ENCODE results near the gene MEFV. TPM values are rescaled to one million over a fixed set of nuclear protein-coding genes. Genes with fewer than 3 reads are reported as not detected.

The MEFV gene
- total and polyA plus RNA-seq, 2 donors (not counting 3 experiments of a cell fraction or from before 2014, with no cell fraction given) = not detected

- no peak overlapping the region for H3K9ac ChIP-seq (replicated peaks; ENCODE audit: extremely low read depth, insufficient read depth, low read length)
- H3K36me3 ChIP-seq (ENCODE audit: control insufficient read depth in 2 of 2, extremely low read depth in 1 of 2, insufficient read depth in 2 of 2, low read length in 2 of 2) = peaks cover 2 to 5% of the 10 kb centered on the region in 2 experiments
- TF ChIP-seq JUN (IDR thresholded peaks at IDR 0.05; ENCODE audit: borderline replicate concordance, insufficient read depth, insufficient read length, low read depth) (no peak), MYC (IDR thresholded peaks at IDR 0.05; ENCODE audit: low read depth, low read length) (no peak), POLR2AphosphoS5 (IDR thresholded peaks at IDR 0.05; ENCODE audit: insufficient read depth, low read depth, low read length) (no peak), GATA2 (IDR thresholded peaks at IDR 0.05; ENCODE audit: insufficient read depth, insufficient read length, low read depth, low read length) (no peak)
- TF ChIP-seq, protein P1, sequence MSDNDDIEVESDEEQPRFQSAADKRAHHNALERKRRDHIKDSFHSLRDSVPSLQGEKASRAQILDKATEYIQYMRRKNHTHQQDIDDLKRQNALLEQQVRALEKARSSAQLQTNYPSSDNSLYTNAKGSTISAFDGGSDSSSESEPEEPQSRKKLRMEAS (IDR thresholded peaks at IDR 0.05; ENCODE audit: insufficient read depth, insufficient read length) = no peak
- BruUV-seq (replicated peaks) = no TSS peak
- H4K20me1 ChIP-seq (replicated peaks; ENCODE audit: control insufficient read depth, extremely low read depth, insufficient read depth, low read length) = no peaks in the 10 kb centered on the region
- ChIA-PET POLR2A (no interaction called here), CTCF (no interaction called here)
- FAIRE-seq (no peak), DNase-seq (ENCODE audit: low read depth, low spot score) (no peak)
- no peaks in the 10 kb centered on the region for H3K79me2 ChIP-seq (ENCODE audit: control insufficient read depth, insufficient read depth, low read length)
- no peak overlapping the region for H3K4me2 ChIP-seq (ENCODE audit: insufficient read depth, low read length)
- no peaks in the 10 kb centered on the region for H3K27me3 ChIP-seq (ENCODE audit: control insufficient read depth in 2 of 2, insufficient read depth in 2 of 2, low read length in 2 of 2)
- no peaks in the 10 kb centered on the region for H3K4me1 ChIP-seq (ENCODE audit: control insufficient read depth, extremely low read depth, insufficient read depth, low read length)
- H3K9me3 ChIP-seq (replicated peaks; ENCODE audit: control insufficient read depth, insufficient read depth, low read length) = peaks cover 9% of the 10 kb centered on the region
- no peak overlapping the region for H2AFZ ChIP-seq (ENCODE audit: low read depth, low read length)
- dilution Hi-C loops (cut with MboI; ENCODE audit: extremely low pct_ligation_motif_present, low sequenced_read_pairs) = no loop called here
- no peaks in the 10 kb centered on the region for H3K9me1 ChIP-seq (replicated peaks; ENCODE audit: control insufficient read depth, extremely low read depth, insufficient read depth, low read length)
- no peak overlapping the region for H3K4me3 ChIP-seq (replicated peaks in 1 of 3; ENCODE audit: insufficient read depth in 1 of 3, low read depth in 1 of 3, low read length in 3 of 3)
- intact Hi-C loops (cut with micrococcal nuclease) = no loop called here
- H3K27ac ChIP-seq (ENCODE audit: insufficient read depth, low read depth, low read length) = no peak overlapping the region
These were observed 35.6 kb downstream of the MEFV start for GRCh38 chr16:3220839-3221238.

DNA sequence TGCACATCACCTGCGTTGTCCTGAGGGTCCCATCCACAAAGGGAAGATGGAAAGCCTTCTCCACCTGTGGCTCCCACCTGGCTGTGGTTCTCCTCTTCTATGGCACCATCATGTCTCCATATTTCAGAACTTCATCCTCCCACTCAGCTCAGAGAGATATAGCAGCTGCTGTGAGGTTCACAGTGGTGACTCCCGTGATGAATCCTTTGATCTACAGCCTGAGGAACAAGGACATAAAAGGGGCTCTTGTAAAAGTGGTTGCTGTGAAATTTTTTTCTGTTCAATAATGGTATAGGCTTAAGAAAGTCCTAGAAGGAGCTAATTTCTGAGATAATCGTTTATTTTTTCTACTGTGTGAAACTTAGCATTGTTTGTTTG is 40.2 kb downstream of the MEFV start:
- no peaks in the 10 kb centered on the region for H3K79me2 ChIP-seq (ENCODE audit: control insufficient read depth, insufficient read depth, low read length)
- H3K27me3 ChIP-seq (ENCODE audit: control insufficient read depth in 2 of 2, insufficient read depth in 2 of 2, low read length in 2 of 2) = no peaks in the 10 kb centered on the region
- no peak overlapping the region for H2AFZ ChIP-seq (ENCODE audit: low read depth, low read length)
- intact Hi-C loops (cut with micrococcal nuclease) (no loop called here), dilution Hi-C loops (cut with MboI; ENCODE audit: extremely low pct_ligation_motif_present, low sequenced_read_pairs) (no loop called here)
- no peak overlapping the region for H3K4me2 ChIP-seq (ENCODE audit: insufficient read depth, low read length)
- H3K9me3 ChIP-seq (replicated peaks; ENCODE audit: control insufficient read depth, insufficient read depth, low read length) = no peaks in the 10 kb centered on the region
- no peaks in the 10 kb centered on the region for H3K9me1 ChIP-seq (replicated peaks; ENCODE audit: control insufficient read depth, extremely low read depth, insufficient read depth, low read length)
- FAIRE-seq = no peak
- no peak for DNase-seq (ENCODE audit: low read depth, low spot score)
- H3K9ac ChIP-seq (replicated peaks; ENCODE audit: extremely low read depth, insufficient read depth, low read length) = no peak overlapping the region
- H3K4me1 ChIP-seq (ENCODE audit: control insufficient read depth, extremely low read depth, insufficient read depth, low read length) = no peaks in the 10 kb centered on the region
- CTCF ChIA-PET = no interaction called here
- H3K27ac ChIP-seq (ENCODE audit: insufficient read depth, low read depth, low read length) = no peak overlapping the region
- no TSS peak for BruUV-seq (replicated peaks)
- no peaks in the 10 kb centered on the region for H4K20me1 ChIP-seq (replicated peaks; ENCODE audit: control insufficient read depth, extremely low read depth, insufficient read depth, low read length)
- no peak overlapping the region for H3K4me3 ChIP-seq (replicated peaks in 1 of 3; ENCODE audit: insufficient read depth in 1 of 3, low read depth in 1 of 3, low read length in 3 of 3)
- TF ChIP-seq EZH2 (IDR thresholded peaks at IDR 0.05; ENCODE audit: borderline replicate concordance, low read depth, low read length, severe bottlenecking) (no peak), POLR2AphosphoS5 (IDR thresholded peaks at IDR 0.05; ENCODE audit: insufficient read depth, low read depth, low read length) (no peak), MYC (IDR thresholded peaks at IDR 0.05; ENCODE audit: low read depth, low read length) (no peak), FOS (IDR thresholded peaks at IDR 0.05; ENCODE audit: borderline replicate concordance, insufficient read depth, low read length) (no peak), CTCF (IDR thresholded peaks at IDR 0.05; ENCODE audit: extremely low read depth in 1 of 2, insufficient read depth in 1 of 2, low read depth in 1 of 2, low read length in 2 of 2) (no peak), JUN (IDR thresholded peaks at IDR 0.05; ENCODE audit: borderline replicate concordance, insufficient read depth, insufficient read length, low read depth) (no peak), POLR2A (IDR thresholded peaks at IDR 0.05; ENCODE audit: low read depth, low read length) (no peak), GATA2 (IDR thresholded peaks at IDR 0.05; ENCODE audit: insufficient read depth, insufficient read length, low read depth, low read length) (no peak)
- TF ChIP-seq, protein P1 (IDR thresholded peaks at IDR 0.05; ENCODE audit: insufficient read depth, insufficient read length) = no peak
- POLR2A ChIA-PET = no interaction called here
- no peaks in the 10 kb centered on the region for H3K36me3 ChIP-seq (ENCODE audit: control insufficient read depth in 2 of 2, extremely low read depth in 1 of 2, insufficient read depth in 2 of 2, low read length in 2 of 2)
